Measurements from ENCODE around the gene SULT1C4. TPM values are rescaled to one million over a fixed set of nuclear protein-coding genes. Genes with fewer than 3 reads are reported as not detected.

Gene SULT1C4
- total RNA-seq, 4 donors from 2014 or later: 1.7 to 5.2 (median 3.7) TPM

- WGBS: 80% methylated on average over 3 of the region's 3 CpGs
- Histone ChIP-seq H3K9me3 (no peaks in the 10 kb centered on the region), H3K27me3 (peaks cover 0 to 4% (median 0%) of the 10 kb centered on the region in 4 donors), H3K27ac (replicated peaks in 1 of 4) (no peak overlapping the region), H3K4me1 (no peaks in the 10 kb centered on the region), H3K36me3 (no peaks in the 10 kb centered on the region), H3K4me3 (no peak overlapping the region)
- TF ChIP-seq EP300 (IDR thresholded peaks at IDR 0.05) (no peak), CTCF (IDR thresholded peaks at IDR 0.05) (no peak)
- intact Hi-C loops (cut with DNase I): no loop called here
- DNase-seq (ENCODE audit: extremely low spot score): no peak
Observed at GRCh38 chr2:108346827-108347226, 30.9 kb upstream of the SULT1C4 start.

- no peak overlapping the region for H3K4me3 ChIP-seq
- H3K9me3 ChIP-seq: no peaks in the 10 kb centered on the region
- no peak for DNase-seq (ENCODE audit: extremely low spot score)
- WGBS: 74% methylated on average over 3 of the region's 3 CpGs
- intact Hi-C loops (cut with DNase I): no loop called here
- TF ChIP-seq POLR2AphosphoS5 (IDR thresholded peaks at IDR 0.05): no peak
- no peak for TF ChIP-seq EP300 (IDR thresholded peaks at IDR 0.05)
- TF ChIP-seq POLR2A (IDR thresholded peaks at IDR 0.05; ENCODE audit: low read depth): no peak
- no peak for TF ChIP-seq CTCF (IDR thresholded peaks at IDR 0.05)
- peaks cover 0 to 4% (median 0%) of the 10 kb centered on the region in 4 donors for H3K27me3 ChIP-seq
- H3K36me3 ChIP-seq: no peaks in the 10 kb centered on the region
- H3K27ac ChIP-seq (replicated peaks in 1 of 4): no peak overlapping the region
- H3K4me1 ChIP-seq: no peaks in the 10 kb centered on the region
Observed at GRCh38 chr2:108347786-108348185, 30.0 kb upstream of the SULT1C4 start.

GRCh38 chr2:108348816-108349570, 28.8 kb upstream of the SULT1C4 start:
- 71% methylated on average over 5 of the region's 5 CpGs for WGBS
- no peak for TF ChIP-seq POLR2A (IDR thresholded peaks at IDR 0.05; ENCODE audit: low read depth)
- Histone ChIP-seq H3K27me3 (peaks cover 0 to 4% (median 0%) of the 10 kb centered on the region in 4 donors), H3K4me1 (no peaks in the 10 kb centered on the region), H3K36me3 (no peaks in the 10 kb centered on the region), H3K27ac (replicated peaks in 1 of 4) (no peak overlapping the region), H3K4me3 (no peak overlapping the region), H3K9me3 (no peaks in the 10 kb centered on the region)
- intact Hi-C loops (cut with DNase I): no loop called here
- DNase-seq (ENCODE audit: extremely low spot score): no peak

GRCh38 chr2:108349571-108349928, 28.2 kb upstream of the SULT1C4 start:
- H3K4me3 ChIP-seq: no peak overlapping the region
- H3K27ac ChIP-seq (replicated peaks in 1 of 4): no peak overlapping the region
- 96% methylated on average over 2 of the region's 2 CpGs for WGBS
- H3K27me3 ChIP-seq: peaks cover 0 to 4% (median 0%) of the 10 kb centered on the region in 4 donors
- intact Hi-C loops (cut with DNase I): no loop called here
- no peaks in the 10 kb centered on the region for H3K9me3 ChIP-seq
- TF ChIP-seq CTCF (IDR thresholded peaks at IDR 0.05) (no peak), POLR2A (IDR thresholded peaks at IDR 0.05; ENCODE audit: low read depth) (no peak), POLR2AphosphoS5 (IDR thresholded peaks at IDR 0.05) (no peak), EP300 (IDR thresholded peaks at IDR 0.05) (no peak)
- H3K36me3 ChIP-seq: no peaks in the 10 kb centered on the region
- H3K4me1 ChIP-seq: no peaks in the 10 kb centered on the region
- no peak for DNase-seq (ENCODE audit: extremely low spot score)

GRCh38 chr2:108351889-108352288, 25.9 kb upstream of the SULT1C4 start:
- Histone ChIP-seq H3K4me3 (no peak overlapping the region), H3K27ac (replicated peaks in 1 of 4) (no peak overlapping the region)
- intact Hi-C loops (cut with DNase I): loop anchor here (10.0 kb wide), 1 partner anchor 233 kb away; no protein-coding TSS in a partner anchor

GRCh38 chr2:108354136-108354535, 23.6 kb upstream of the SULT1C4 start:
- H3K27me3 ChIP-seq: no peaks in the 10 kb centered on the region
- H3K4me1 ChIP-seq: no peaks in the 10 kb centered on the region
- no peak overlapping the region for H3K4me3 ChIP-seq
- no peak for DNase-seq (ENCODE audit: extremely low spot score)
- H3K9me3 ChIP-seq: no peaks in the 10 kb centered on the region
- H3K27ac ChIP-seq (replicated peaks in 1 of 4): no peak overlapping the region
- WGBS: 75% methylated on average over 5 of the region's 5 CpGs
- no peaks in the 10 kb centered on the region for H3K36me3 ChIP-seq
- intact Hi-C loops (cut with DNase I): loop anchor here (10.0 kb wide), 1 partner anchor 231 kb away; no protein-coding TSS in a partner anchor
- TF ChIP-seq POLR2AphosphoS5 (IDR thresholded peaks at IDR 0.05) (no peak), CTCF (IDR thresholded peaks at IDR 0.05) (no peak), EP300 (IDR thresholded peaks at IDR 0.05) (no peak), POLR2A (IDR thresholded peaks at IDR 0.05; ENCODE audit: low read depth) (no peak)

More at GRCh38 chr2:108351889-108352288, 25.9 kb upstream of the SULT1C4 start:
- Histone ChIP-seq H3K36me3 (no peaks in the 10 kb centered on the region), H3K4me1 (no peaks in the 10 kb centered on the region), H3K9me3 (no peaks in the 10 kb centered on the region), H3K27me3 (no peaks in the 10 kb centered on the region)
- no peak for TF ChIP-seq POLR2A (IDR thresholded peaks at IDR 0.05; ENCODE audit: low read depth)
- no peak for DNase-seq (ENCODE audit: extremely low spot score)

Data from esophagus muscularis mucosa (tissue), 4 donors.